HS-5 (cell line): ENCODE data around the gene STAG3.
"Not testable (repeated sequence)": the region's sequence is repeated elsewhere in the genome, so short reads cannot be mapped to it uniquely, and the experiment has no call there.

Experiments used
- DNase-seq: peaks from one replicate; pipeline ENCODE4 v3.0.0-alpha.2; 2012; ENCODE audit warnings: low read depth

STAG3 gene

DNA sequence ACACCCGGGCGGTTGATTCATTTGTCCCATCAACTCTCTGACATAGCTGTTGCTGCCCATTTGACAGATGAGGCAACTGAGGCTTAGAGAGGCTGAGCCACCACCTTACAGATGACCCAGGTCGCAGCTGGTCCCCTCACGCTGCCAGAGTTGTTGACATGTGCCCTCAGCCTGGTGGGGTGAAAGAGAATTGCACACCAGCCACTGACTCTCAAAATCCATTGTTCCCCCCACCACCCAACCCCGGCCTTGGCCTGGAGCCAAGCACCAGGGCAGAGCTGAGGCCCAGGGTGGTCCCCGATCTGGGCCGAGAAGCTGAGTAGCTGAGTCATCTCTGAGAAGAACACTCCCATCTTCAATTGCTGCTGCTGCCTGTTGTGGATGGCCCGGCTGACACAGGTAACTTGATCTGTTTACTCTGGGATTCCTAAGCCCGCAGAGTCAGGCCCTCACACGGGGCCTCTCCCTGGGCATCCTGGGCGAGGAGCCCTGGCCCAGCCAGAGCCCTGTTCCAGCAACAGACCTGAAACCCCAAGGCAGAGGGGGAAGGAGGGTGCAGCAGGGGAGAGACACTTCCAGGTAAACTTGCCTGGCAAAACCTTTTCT lies 69.5 kb downstream of the STAG3 start:
- DNase-seq, result peak; percentile 15

DNA sequence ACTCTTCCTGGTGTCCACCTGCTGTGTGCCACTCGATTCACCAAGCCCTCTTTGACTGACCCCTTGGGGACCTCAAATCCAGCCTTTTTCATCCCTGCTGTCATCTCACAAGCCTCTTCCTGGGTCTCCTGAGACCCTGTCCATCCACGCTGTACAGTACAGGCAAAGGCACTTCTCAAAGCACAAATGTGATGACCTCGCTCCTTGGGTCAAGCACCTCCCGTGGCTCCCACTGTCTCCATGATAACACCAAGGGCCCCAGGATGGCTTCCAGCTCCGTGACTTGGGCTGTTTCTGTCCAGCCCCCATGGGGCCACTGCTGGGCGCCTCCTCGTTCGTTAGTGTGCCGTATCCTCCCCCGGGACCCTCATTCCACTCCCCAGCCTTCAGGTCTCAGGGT lies 70.8 kb downstream of the STAG3 start:
- no peak for DNase-seq

DNA sequence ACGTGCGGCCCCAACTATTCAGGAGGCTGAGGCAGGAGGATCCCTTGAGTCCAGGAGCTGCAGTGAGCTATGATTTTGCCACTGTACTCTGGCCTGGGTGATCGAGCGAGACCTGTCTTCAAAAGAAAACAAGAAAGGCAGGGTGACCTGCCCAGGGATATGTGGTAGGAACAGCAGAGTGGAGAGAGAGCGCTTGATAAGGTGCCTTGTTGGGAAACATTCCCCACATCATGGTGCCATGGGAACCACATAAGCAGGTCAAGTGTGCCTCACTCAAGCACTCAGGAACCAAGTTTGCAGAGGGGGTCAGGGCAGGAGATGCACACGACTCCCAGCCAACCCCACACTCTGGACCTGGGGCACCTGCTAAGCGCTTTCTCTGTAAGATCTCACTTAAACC lies 79.3 kb downstream of the STAG3 start:
- DNase-seq, result no peak

DNA sequence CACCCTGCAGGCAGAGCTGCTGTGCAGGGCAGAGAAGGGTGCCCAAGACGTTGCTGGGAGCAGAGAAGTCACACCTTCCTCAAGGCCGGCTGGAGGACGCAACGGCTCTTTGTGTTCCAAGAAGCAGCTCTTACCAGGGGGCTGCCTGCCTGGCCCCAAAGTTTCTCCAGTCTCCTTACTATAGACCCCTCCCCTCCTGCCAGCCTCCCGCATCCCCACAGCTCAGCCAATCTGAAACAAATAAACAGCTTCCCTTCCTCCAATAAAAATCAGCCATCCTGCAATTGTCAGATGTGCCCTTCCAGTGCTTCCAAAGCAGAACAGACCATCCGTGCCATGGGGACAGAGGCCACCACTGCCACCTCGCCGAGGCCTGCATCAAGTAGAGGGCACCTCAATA lies 82.3 kb downstream of the STAG3 start:
- DNase-seq, result not testable (repeated sequence)

DNA sequence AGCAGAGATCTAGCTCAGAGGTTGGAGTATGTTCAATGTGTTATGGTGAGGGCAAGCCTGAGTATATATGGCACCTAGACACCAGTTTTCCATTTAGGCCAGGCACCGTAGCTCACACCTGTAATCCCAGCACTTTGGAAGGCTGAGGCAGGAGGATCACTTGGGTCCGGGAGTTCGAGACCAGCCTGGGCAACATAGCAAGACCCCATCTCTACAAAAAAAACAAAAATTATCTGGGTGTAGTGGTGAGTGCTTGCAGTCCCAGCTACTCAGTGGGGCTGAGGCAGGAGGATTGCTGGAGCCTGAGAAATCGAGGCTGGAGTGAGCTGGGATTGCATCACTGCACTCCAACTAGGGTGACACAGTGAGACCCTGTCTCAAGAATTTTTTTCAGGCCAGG lies 85.2 kb downstream of the STAG3 start:
- DNase-seq, result not testable (repeated sequence)
